ENCODE results near the gene SLC25A13.

SLC25A13 gene

GRCh38 chr7:96236198-96237039, 85.5 kb downstream of the SLC25A13 start:
- DNase-seq = no peak

DNA sequence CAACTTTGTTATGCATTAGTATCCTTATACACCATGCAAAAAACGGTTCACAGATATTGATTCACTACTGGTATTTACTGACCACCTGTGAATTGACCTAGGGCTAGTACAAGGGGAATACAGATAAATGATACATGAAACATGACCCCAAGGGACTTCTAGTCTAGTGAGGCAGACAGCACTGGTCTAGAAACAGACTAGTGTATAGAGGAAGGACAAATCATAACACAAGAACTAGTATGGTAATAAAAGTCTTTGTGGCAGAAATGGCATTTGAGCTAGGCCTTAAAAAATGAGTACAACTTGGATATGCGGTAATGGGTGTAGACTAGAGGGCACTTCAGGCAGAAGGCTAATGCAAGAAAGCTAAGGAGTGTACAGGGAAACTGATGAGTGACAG, 86.6 kb downstream of the SLC25A13 start:
- DNase-seq = no peak

GRCh38 chr7:96233528-96234154, 88.3 kb downstream of the SLC25A13 start:
- no peak for DNase-seq

DNA sequence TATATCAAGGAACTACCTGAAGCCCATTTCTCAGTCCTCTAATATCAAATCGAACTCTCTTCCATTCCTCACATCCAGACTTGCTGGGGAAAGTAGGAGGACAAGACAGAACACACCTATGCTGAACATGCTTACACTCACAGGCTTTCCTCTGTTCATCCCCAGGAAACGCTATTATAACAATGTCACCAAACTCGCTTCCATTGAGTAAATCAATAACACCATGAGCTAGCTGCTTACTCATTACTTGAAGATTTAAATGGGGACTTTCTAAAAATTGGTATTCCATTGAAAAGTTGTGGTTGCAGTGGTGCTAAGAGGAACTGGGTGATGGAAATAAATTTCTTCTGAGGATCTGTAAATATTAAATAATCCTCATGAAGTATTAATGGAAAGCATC, 88.8 kb downstream of the SLC25A13 start:
- no peak for DNase-seq

- DNase-seq = no peak
These were observed 93.1 kb downstream of the SLC25A13 start for GRCh38 chr7:96228760-96229159.

DNA sequence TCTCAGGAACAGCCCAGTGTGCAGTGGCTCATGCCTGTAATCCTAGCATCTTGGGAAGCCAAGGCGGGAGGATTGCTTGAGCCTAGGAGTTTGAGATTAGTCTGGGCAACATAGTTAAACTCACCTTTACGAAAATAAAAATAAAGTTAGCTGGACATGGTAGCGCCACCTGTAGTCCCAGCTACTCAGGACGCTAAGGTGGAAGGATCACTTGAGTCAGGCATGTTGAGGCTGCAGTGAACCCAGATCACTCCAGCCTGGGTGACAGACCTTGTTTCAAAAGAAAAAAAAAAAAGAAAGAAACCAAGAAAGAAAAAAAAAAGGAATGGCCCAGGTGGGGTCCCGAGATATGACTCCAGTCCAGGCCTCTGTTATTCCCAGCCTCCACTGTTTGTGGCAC, 96.6 kb downstream of the SLC25A13 start:
- DNase-seq = no peak

- no peak for DNase-seq
These were observed 97.2 kb downstream of the SLC25A13 start for GRCh38 chr7:96224685-96225084.

DNA sequence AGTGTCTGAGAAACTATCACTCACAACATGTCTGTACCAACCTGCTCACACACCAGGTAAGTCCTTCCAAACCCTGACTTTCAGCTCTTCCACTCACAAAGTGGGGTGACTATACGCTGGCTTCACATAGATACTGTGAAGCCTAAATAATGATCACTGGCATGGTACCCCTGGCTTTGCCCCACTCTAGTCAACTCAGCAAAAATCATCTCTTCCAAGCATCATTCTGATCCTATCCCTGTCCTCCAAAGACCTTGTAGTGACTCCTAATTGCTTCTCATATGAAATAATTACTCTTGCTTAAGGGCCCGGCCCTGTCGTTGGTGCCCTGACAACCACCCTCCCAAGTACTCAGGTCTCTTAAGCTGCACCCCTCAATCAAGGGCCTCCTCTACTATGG, 97.8 kb downstream of the SLC25A13 start:
- DNase-seq = no peak

- DNase-seq = no peak
These were observed 100.0 kb downstream of the SLC25A13 start for GRCh38 chr7:96221888-96222287.

- no peak for DNase-seq
These were observed 102.3 kb downstream of the SLC25A13 start for GRCh38 chr7:96219378-96220130.

DNA sequence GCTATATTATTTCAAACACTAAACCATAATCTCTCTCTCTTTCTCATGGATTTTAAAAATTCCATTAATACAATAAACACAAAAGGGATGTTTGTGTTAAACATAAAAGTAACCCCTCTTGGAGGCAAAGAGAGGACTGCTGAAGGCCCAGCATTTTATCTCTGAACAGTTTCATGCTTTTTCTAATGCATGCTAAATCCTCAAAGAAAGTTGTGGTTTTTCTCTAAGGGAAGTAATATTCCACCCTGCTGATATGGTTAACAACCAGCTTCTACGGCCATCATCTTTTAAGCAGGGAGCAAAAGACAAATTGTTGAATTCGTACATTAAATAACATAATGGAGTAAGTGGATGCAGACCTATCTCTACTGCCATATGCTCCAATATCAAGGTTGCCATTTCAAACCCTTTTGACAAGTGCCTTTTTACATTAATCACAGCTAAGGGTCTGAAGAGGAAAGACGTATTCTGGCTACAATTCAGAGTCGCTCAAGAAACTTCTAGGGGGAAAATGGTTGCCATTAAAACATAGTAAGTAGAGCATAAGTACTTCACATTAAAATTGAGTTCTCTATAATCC, 103.1 kb downstream of the SLC25A13 start:
- no peak for DNase-seq

DNA sequence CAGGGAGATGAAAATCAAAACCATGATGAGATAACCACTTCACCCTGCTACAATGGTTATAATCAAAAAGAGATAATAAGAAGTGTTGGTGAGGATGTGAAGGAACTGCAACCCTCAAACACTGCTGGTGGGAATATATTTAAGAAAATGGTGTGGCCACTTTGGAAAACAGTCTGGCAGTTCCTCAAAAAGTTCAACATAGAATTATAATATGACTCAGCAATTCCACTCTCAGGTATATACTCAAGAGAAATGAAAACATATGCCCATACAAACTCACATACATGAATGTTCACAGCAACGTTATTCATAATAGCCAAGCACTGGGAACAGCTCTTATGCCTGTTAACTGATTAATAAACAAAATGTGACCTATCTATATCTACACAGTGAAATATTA, 104.8 kb downstream of the SLC25A13 start:
- DNase-seq = no peak

DNA sequence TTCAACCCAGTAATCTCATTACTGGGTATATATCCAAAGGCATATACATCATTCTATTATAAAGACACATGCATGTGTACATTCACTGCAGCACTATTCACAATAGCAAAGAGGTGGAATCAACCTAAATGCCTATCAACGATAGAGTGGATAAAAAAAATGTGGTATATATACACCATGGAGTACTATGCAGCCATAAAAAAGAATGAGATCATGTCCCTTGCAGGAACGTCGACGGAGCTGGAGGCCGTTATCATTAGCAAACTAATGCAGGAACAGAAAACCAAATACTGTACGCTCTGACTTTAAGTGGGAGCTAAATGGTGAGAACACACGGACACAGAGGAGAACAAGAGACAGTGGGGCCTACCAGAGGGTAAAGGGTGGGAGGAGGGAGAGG, 105.5 kb downstream of the SLC25A13 start:
- no peak for DNase-seq

DNA sequence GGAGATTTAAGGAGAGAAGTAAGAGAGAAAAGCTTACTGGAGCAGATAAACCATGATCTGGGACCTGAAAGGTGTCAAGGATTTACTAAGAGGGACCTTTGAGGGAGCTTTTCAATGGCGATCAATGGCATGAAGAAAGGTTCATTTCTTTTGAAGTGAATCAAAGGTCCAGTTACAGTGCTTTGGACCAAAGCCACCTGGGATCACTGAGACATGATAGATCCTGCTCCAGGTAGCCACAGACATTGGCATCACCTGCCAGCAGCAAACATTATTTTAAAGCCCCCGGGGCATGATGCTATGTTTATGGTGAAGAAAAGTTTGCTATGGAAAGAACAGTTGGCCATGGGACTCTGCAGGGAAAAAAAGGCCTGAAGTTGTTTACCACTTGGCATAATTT, 109.4 kb downstream of the SLC25A13 start:
- DNase-seq = no peak

DNA sequence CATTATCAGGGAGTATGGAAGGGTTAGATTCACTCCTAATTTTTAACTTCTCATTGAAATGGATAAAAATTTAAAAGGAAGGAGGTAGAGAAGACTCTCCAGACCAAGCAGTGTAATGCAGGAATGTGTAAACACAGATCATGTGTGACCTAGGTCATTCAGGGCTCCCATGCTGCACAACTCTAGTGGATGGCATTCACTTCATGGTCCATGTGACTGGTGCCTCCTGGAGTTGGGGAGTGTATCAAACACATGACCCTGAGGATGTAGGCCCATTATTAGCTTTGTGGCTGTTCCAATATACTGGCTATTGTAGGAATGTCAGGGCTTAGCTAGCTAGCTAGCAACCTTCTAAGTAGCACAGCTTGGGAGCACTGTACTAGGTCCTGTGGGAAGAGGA, 109.9 kb downstream of the SLC25A13 start:
- peak; percentile 12 for DNase-seq

DNA sequence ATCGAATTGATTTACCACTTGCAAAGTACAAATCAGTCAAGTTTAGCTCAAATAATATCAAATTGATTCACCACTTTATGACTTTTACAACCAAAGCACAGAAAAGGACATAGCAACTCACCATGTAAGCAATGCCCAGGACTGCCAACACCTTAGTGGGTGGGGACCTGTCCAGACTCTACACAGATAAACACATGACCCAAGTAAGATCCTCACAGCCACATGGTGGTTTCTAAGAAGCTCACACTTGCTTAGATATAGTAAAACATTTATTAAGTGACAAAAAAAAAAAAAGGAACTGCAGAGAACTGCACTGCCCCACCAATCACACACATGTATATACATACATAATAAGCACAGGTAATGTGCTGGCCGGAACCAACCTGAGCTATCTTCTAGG, 116.2 kb downstream of the SLC25A13 start:
- DNase-seq = no peak

DNA sequence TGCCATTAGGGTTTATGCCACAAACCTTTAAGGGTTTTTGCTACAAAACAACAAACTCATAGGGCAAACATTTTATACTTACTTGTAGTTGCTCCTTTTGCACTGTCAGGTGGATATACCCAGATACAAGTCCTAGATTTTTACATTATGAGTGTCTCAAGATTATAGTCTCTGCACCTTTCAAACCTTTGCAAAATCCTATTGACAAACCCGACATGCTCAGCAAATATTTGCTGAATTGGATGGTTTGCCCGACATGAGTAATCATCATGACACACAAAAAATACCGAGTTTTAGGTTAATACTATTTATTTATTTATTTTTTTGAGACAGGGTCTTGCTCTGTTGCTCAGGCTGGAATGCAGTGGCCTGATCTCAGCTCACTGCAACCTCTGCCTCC, 117.3 kb downstream of the SLC25A13 start:
- DNase-seq = no peak

DNA sequence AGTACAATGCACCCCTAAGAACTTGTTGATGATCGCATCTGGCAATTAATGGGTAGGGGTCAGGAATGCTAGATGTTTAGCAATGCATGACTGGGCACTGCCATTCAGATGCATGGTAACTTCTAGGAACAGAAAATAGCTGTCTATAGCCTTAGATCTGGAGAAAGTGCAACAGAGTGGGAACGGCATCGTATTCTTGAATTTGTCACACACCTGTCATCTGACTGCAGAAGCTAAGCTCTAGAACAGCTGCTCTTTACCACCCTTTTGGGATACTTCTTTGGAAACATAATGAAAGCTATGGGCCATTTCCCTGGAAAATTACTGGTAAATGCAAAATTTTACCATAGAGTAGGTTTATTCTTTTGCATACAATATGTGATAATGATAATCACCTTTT, 118.1 kb downstream of the SLC25A13 start:
- no peak for DNase-seq

DNA sequence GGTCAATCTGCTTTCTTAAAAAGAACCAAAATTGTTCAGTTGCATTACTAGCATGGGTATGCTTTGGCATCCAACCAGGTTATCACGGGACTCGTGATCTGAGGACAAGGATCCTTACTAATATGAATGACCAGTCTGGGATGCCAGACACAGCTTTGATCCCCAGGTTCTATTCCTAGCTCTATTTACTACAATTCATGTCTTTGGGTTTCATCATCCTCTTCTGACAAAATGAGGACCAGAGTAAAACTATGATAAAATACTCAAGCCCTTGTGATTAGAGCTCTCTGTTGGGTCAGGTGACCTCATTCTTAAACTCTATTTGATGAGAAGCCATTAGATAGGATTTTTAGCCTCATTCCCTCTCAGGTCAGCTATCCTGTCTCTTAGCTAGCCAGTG, 119.8 kb downstream of the SLC25A13 start:
- no peak for DNase-seq

- no peak for DNase-seq
These were observed 121.2 kb downstream of the SLC25A13 start for GRCh38 chr7:96200740-96201139.

DNA sequence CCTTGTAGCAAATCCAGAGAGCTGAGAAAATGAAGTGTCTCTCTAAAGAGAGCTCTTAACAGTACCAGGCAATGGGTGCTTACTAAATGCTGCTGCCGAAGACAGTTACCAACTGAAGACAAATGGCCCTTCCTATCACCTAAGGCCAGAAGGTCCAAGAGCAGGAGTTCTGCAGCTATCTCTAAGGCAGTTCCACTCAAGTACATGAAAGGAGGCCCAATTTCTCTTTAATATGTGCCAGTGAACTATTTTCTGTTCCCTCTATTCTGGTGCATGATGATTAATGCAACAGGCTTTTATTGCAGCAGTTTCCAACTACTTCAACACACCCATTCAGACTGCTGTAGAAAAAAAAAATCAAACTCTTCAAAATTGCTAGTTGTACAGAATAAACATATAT, 122.5 kb downstream of the SLC25A13 start:
- no peak for DNase-seq

DNA sequence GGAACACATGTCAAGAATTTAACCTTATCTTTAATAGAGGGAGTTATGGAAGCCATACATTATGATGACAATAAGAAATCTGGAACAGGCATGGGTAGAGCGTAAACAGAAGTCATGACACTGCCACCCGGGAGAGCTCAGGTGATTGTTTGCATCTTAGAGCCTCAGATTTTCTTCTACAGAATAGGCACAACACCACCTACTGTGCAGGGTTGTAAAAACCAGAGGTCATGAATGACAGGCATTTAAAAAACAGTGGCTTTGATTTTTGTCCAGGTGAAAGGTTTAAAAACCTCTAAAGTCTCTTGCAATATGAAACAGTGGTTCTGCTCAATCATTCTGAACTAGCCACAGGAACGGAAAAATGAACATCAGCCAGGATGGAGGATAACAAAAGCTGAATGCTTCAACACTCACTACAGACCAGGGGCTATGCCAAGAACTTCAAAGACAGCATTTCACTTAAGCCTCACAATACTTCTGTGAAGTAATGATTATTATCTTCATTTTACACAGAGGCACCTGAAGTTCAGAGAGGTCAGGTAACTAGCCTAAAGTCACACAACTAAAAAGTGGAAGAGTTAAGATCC, 123.8 kb downstream of the SLC25A13 start:
- no peak for DNase-seq

DNA sequence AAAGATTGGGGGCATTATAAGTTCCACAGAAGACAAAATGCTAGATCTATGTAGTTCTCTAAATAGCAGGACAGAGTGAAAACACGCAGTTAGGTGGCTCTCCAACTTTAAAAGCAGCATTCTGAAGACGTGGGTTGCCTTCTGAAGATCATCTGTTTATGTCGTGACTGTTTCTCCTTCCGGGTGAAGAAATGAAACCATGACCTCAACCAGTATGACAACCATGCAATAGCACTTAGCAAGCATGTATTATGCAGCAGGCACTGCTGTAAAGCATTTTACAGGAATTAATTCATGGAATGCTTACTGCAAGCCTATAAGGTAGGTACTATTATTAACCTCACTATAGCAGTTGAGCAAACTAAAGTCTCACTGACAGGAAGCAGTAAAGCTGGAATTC, 125.2 kb downstream of the SLC25A13 start:
- DNase-seq = no peak

Measured in DMS53 (cell line).